ENCODE data around the gene NXT1.
"Not testable (repeated sequence)": the region's sequence is repeated elsewhere in the genome, so short reads cannot be mapped to it uniquely, and the experiment has no call there.

Gene NXT1

DNA sequence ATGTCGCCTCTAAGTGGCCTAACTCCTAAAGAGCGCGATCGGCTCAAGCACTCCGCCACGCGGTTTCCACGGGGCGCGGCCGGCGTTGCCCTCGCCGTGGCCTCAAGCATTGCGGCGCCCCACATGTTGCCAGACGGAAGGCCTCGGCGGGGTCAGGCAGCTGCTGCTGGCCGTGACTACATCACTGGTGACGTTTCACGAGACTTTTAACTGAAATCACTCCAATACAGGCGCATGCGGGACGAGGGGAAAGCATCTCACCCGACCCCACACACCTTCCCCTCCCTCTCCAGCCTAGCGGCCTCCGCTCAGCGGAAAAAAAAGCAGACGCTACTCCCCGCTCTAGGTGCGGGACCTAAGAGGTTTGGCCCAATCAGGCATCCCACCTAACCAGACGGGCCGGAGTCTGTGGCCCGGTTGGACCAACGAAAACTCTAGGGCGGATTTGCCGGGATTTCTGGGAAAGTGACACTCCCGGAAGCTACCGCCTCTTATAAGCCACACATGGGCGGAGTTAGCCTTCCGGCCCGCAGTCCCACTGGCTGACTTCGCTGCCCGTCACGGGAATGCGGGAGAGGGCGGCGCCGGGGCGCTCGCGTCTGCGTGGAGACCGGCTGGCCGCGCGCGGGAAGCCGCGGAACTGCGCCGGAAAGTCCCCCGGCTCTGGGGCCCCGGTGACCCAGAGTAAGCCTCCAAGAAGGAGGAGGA lies at the start of gene NXT1:
NXT1 (plus strand) TSS at position 596 of the 708 bp plus-strand sequence. CDS start 3,251 bp downstream, outside the sequence.
- peak; percentile 93 for DNase-seq (ENCODE audit: low read depth)

DNA sequence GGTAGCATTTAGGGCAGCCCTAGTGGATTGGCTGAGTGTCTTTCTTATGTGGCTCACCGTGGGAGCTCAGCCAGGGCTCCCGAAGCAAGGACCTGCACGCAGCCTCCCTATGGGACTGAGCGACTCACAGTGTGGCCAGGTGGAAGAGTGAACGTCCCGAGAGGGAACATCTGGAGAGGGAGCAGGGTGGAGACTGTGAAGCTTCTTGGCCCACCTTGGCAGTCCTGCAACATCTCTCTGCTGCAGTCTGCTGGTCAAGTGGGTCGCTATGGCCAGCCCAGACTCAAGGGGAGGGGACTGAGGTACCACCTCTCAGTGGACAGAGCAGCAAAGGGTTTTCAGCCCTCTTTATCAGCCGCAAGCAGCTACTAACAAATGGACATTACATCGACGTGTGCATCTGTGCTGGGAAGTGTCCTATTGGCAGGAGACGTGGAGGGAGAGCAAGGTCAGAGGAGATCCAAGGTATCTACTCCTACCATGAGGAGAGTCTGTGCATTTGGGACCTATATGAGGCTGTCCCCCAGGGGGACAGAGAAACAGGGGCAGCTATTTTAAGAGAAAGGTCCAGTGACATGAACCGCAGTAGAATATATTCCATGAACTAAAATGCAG lies 49.0 kb upstream of the NXT1 start:
- DNase-seq (ENCODE audit: low read depth) = no peak

DNA sequence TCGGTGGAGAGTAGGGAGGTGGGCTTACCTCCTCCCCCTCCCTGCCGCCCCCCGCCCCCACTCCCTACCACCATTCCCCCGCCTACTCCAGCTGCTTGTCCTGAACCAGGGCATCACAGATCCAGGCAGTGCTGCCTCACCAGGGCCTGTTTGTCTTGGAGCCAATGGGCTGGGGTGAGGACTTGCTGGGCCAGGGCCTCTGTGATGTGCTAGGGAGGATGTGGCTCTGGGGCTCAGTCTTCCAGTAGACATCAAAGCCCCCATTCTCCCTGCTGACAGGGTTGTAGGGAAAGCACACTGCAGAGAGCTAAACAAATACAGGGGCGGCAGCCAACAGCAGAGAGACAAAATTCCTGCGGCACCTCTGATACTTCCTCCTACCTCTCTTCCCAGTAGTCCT lies 48.2 kb upstream of the NXT1 start:
- DNase-seq (ENCODE audit: low read depth) = no peak

DNA sequence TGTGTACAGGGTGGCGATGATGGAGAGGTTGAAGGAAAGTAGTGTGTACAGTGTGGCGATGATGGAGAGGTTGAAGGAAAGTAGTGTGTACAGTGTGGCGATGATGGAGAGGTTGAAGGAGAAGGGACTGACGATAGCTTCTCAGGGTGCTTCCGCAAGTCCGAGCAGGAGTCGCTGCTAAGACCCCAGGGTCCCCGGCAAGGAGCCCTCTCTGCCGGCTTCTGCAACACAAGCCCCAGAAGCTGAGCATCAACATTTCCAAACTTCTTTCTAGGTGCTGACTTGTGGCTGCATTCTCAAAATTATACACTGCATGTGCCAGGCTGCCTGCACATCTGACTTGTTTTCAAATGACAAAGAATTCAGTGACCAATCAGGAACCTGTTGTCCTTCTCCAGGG lies 47.8 kb upstream of the NXT1 start:
- no peak for DNase-seq (ENCODE audit: low read depth)

DNA sequence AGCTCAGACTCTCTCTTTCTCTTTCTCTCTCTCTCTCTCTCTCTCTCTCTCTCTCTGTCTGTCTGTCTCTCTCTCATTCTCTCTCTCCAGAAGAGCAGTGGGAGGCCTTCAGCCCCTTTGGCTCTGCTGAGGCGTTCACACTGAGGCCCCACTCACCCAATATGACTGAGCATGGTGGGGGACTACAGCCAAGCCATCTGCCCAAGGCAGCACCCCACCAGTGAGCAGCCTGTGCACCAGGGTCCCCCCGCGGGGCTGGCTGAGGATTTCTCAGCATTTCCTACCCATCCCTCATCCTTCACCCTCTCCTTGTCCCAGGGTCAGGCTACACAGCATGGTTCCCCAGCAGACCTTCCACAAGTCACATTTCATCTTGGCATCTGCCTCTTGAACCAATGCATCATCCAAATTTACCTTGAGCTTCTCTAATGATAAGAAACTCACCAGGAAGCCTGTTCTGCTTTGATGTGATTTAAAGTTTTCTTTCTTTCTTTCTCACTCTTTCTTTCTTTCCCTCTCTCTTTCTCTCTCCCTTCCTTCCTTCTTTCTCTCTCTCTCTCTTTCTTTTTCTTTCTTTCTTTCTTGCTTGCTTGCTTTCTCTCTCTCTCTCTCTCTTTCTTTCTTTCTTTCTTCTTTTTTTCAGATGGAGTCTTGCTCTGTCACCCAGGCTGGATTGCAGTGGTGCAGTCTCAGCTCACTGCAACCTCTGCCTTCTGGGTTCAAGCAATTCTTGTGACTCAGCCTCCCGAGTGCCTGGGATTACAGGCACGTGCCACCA lies 47.1 kb upstream of the NXT1 start:
- DNase-seq (ENCODE audit: low read depth) = no peak

DNA sequence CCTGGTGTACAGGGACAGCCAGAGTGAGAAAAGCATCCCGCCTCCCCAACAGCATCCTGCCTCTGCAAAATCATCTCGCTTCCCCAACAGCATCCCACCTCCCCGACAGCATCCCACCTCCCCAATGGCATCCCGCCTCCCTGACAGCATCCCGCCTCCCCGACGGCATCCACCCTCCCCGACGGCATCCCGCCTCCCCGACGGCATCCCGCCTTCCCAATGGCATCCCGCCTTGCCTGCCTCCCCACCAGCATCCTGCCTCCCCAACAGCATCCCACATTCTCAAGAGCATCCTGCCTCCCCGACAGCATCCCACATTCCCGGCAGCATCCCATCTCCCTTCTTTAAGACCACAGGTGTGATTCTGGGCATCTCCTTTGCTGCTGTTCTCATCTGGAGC lies 46.0 kb upstream of the NXT1 start:
- no peak for DNase-seq (ENCODE audit: low read depth)

DNA sequence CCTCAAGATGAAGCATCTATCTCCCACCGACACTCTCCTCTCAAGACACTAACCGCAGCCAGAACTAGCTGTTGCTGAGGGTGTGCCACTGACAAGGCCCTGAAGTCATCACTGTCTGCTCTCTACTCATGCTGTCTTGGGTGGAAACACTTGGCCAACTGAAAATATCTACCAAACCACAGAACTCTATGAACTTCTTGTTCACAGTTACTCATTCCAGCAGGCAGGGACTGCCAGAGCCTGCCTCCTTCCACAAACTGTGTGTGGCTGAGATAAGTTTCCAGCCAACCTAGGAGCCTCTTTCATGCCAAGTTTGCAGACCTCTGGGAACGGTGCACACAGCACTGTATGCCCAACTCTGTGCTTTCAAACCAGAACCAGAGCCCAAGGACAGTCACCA lies 45.5 kb upstream of the NXT1 start:
- DNase-seq (ENCODE audit: low read depth) = no peak

DNA sequence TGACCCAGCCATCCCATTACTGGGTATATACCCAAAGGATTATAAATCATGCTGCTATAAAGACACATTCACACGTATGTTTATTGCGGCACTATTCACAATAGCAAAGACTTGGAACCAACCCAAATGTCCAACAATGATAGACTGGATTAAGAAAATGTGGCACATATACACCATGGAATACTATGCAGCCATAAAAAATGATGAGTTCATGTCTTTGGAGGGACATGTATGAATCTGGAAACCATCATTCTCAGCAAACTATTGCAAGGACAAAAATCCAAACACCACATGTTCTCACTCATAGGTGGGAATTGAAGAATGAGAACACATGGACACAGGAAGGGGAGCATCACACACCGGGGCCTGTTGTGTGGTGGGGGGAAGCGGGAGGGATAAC lies 43.2 kb upstream of the NXT1 start:
- not testable (repeated sequence) for DNase-seq (ENCODE audit: low read depth)

DNA sequence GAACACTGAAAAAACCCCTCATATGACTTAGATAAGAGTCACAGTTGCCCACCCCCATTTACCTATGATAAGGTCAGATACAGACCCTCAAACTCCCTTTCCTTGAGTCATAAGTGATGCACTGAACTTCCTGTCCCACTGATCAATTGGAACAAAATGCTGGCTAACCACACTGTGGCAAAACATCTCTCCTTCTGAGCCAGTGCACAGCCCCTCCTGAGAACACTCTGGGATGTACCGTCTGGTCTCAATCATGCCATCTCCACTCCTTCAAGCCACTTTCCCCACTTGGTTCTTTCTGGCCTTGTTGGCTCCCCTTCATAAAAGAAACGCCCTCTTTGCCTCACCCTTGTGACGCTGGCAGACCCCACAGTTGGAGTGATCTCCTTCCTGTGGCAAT lies 42.6 kb upstream of the NXT1 start:
- no peak for DNase-seq (ENCODE audit: low read depth)

DNA sequence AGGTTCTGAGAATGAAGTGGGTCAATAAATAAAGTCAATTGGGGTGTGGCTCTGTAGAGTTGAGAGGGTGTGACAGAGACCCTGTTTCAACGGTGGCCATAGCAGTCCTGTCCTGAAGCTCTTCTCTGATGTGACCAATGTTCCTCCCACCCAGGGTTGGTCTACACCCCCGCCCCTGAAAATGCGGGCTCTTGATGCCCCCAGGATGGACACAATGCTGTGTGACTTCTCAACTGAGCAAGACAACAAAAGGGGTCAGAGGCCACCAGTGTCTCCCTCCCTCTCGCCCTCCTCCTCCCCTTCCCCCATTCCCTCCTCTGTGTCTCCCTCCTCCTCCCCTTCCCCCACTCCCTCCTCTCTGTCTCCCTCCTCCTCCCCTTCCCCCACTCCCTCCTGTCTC lies 41.7 kb upstream of the NXT1 start:
- no peak for DNase-seq (ENCODE audit: low read depth)

DNA sequence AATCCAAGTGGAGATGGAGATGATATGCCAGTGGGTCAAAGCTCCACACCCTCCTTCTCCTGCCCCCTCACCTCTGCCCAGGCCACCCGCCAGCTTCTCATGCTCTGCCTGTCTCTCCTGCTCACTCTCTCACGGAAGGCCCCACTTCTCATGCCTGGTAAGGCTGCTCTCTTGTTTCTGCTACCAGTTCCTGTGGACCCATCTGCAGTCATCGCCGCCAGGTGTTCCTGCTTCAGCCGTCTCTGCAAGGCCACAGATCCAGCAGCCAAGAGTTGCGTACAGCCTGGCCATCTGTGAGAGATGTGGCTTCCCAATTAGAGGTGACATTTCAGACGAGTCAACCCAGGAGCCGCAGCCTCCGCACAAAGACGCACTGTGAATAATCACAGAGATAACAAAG lies 40.8 kb upstream of the NXT1 start:
- DNase-seq (ENCODE audit: low read depth) = no peak

DNA sequence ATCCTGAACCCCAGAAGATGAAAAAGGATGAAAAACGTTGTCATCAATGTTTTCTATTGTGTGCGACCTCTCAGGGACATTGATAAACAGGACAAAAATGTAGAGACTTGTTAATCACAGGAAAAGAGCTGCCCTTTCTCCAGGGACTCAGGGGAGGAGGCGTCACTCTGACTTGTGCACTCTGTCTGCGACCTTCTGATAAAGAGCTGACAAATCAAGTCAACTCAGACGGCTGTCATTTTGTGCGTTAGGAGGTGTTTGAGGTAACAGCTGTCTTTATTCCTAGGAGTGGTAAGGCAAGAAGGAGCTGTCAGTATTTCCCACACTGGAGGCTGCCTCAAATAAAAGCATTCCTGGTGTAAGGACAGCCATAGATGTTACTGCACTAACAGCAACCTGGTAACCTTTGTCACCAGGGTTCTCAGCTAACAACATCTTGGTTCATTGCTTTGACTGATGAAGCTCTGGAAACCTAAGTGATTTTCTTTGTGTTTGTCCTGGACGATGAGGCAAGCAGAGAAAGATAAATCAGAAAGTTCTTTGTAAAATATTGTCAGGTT lies 38.6 kb upstream of the NXT1 start:
- DNase-seq (ENCODE audit: low read depth) = no peak

DNA sequence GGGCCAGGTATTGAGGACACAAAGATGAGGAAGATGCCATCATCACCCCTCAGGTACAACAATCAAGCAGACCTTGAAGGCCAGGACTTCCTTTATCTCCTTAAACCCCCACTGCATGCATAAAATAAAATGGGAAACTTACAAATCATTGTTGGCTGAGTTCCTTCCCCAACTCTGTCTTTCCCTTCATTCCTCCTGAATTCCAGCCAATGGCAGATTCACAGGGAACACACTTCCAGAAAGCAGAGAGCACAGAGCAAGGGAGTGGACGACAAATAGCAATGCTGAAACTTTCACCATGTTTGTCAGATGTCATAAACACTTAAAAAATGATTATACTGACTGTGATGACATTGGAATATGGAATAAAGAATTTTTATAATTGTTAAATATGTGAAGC lies 37.3 kb upstream of the NXT1 start:
- no peak for DNase-seq (ENCODE audit: low read depth)

DNA sequence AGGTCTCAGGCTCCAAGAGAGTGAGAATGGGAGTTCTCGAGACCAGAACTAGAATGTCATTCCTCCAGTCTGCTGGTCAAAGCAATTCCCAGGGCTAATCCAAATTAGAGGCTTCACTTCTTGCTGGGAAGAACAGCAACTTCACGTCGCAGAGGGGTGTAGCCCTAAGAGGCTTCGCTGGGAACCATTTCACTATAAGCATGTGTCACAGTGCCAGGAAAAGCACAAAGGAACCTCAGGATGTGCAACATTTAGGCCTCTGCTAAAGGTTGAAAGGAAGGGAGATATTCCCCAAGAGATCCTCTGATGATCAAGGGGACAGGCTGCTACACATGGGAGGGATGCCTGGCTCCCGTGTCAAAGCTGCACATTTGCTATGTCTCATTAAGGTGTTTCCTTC lies 35.9 kb upstream of the NXT1 start:
- no peak for DNase-seq (ENCODE audit: low read depth)

DNA sequence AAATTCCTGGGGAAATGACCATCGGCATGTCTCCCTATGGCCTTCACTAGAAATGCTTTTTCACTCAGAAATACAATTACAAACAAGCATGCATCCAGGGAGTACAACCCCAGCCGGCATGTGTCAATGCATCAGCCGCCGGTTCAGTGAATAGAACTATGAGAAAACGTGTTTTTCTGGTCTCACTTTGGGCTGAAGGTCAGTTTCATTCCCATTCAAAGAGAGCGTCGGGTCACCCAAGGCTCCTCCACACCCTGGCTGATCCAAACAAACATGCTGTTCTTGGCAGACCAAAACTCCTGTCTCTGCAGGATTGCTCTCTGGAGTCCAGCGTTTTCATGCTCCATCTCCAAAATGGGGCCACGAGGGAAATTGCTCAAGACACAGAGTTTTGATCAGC lies 35.5 kb upstream of the NXT1 start:
- DNase-seq (ENCODE audit: low read depth) = no peak

DNA sequence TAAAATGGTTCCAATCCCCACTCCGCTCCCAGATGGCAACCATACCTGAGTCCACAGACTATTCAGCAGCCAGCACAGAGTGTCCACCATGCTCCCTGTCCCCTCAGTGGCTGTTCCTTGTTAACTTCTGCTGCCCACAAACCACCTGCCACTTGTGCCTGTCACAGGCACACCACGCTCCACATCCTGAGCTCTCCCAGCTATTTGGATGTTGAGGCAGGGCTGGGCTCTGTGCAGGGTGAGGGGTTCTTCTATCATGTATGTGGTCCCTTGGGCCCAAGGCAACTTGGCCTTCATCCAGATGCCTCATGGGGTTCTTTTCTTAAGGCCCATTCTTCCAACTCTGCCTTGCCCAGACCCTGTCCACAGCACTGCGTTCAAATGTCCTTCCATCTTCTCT lies 34.0 kb upstream of the NXT1 start:
- DNase-seq (ENCODE audit: low read depth) = no peak

DNA sequence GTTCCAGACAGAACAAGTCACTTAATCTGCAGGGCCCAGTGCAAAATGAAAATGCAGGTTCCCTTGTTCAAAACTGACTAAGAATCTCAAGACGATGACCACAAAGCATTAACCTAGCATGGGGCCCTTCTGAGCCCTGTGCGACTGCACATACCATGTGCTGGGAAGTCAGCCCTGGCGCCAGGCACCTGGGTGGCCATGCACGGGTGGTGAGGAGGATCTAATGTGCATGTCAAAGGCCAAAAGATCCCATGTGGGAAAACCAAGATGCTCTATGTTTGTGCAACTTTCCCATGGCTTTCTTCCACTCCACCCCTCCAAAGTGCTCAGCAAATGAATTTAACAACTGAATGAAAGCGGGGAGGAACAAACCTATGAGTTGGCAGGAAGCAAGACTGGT lies 33.5 kb upstream of the NXT1 start:
- DNase-seq (ENCODE audit: low read depth) = no peak

DNA sequence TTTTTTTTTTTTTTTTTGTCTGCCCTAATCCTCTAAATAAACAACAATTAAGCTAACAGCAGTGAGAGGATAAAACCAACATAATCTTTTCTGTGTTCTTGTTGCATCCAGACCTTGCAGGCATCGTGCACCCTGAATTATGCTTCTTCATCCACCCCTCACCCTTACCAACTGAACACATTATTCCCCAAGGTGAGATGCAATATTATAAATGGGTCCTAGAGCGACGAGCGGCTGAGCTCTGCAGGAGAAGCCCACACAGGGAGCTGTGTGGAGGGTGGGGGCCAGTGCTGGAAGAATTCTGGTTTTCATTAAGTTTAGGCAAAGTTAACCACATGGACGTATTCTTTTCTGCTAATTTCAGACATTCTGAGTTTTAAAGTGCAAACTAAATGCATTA lies 32.2 kb upstream of the NXT1 start:
- no peak for DNase-seq (ENCODE audit: low read depth)

DNA sequence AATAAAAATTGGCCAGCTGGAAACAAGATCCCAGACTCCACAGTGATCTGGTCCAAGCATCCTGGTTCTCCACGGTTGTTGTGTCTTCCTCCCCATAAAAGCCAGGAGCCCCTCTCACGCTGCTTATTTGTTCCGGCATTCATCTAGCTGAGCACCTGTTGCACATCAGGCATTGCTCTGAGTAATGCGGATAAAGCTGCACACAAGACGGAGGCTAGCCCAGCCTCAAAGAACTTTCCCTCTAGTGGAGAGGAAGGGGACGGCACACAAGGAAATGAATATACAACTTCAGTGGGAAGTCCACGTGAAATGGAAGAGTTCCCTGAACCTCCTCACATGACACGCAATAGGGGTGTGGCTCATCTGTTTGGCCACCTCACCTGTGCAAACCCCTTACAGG lies 30.3 kb upstream of the NXT1 start:
- DNase-seq (ENCODE audit: low read depth) = no peak

DNA sequence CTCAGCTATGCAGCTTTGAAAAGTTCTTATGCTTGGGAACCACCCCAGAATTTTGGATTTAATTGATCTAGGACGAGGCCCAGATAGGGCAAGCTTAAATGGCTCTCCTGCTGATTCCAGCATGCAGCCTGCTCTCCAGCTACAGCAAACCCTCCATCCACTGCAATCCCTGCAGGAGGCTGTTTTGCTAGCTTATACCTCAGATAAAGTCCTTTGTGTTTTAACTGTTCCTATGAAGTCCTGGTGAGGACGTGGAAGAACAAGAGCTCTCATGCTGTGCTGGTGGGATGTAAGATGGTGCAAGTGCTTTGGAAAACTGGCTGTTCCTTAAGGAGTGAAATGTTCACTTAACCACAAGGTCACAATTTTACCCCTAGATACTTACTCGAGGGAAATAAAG lies 25.5 kb upstream of the NXT1 start:
- no peak for DNase-seq (ENCODE audit: low read depth)

DNA sequence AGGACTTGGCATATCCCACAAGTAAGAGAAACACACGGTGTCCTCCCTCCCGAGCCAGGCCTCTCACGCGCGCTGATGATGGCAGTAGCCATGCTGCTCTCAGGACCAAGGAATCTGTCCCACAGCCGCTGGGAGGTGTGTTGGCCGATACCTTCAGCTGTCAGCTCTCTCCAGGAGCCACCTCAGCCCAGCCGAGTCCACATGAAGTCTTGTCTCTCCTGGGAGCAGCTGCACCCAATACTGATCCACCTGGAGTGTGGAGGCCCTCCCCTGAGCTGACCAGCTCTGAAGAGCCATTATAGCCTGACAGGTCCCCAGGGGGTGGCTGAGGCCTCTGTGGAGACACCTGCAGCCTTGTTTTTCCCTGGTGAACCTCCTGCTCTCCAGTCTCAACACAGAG lies 23.8 kb upstream of the NXT1 start:
- no peak for DNase-seq (ENCODE audit: low read depth)

DNA sequence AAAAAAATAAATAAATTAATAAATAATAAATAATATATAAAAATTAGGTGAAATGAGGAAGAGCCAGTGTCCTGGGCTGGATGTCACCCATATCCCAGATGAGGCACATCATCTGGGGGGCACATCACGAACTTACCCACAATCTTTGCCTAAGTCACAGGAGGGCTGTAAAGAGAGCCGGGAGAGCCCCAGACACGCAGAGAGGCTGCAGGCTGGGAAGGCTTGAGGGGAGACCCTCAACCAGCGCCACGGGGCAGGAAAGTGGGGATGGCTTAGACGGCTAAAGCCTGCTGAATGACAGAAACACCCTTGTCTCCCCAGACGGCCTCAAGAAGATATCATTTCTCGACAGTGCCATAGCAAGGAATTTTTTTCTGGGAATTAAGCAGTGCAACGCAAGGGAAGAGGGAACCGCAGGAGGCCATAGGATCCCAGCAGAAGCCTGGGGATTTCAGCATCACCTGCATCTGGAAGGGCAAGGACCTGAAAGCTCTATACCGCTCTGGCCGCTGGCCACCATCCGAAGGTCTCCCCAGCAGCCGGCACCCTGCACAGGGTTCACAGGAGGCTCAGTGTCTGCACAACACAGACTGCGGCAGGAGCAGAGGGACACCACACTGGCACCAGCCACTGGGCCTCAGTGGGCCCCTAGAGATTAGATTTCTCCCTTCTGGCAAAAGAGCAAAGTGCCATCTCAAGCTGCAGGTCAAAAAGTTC lies 22.8 kb upstream of the NXT1 start:
- no peak for DNase-seq (ENCODE audit: low read depth)
